Measurements from ENCODE around the gene SPEF2. TPM values are rescaled to one million over a fixed set of nuclear protein-coding genes. Genes with fewer than 3 reads are reported as not detected.
A peak's percentile ranks its signal among the peaks of the same experiment; 100 is the strongest.

SPEF2 gene
- total RNA-seq, 2 experiments from 2014 or later = 10.6 to 13.0 TPM

- H3K36me3 Mint-ChIP-seq = no peaks in the 10 kb centered on the region
- no peaks in the 10 kb centered on the region for H3K27me3 Mint-ChIP-seq
- H3K9me3 Mint-ChIP-seq = no peaks in the 10 kb centered on the region
- POLR2A ChIA-PET = no interaction called here
- H3K4me3 Mint-ChIP-seq = no peak overlapping the region
- H3K4me1 Mint-ChIP-seq (ENCODE audit: low read depth) = peaks cover 16% of the 10 kb centered on the region
- intact Hi-C loops (cut with micrococcal nuclease) = no loop called here
- H3K27ac Mint-ChIP-seq = no peak overlapping the region
- CTCF ChIA-PET = interaction anchor here (1.2 to 1.4 kb wide), 2 partner anchors 114 to 160 kb away, joined by 3 to 5 read pairs; no protein-coding TSS in a partner anchor
- DNase-seq = no peak
Observed at GRCh38 chr5:35765921-35766320, 148.3 kb downstream of the SPEF2 start.

GRCh38 chr5:35771300-35771699, 153.6 kb downstream of the SPEF2 start:
- no peaks in the 10 kb centered on the region for H3K27me3 Mint-ChIP-seq
- DNase-seq = no peak

GRCh38 chr5:35771839-35772238, 154.2 kb downstream of the SPEF2 start:
- H3K27ac Mint-ChIP-seq = no peak overlapping the region

More at GRCh38 chr5:35771300-35771699, 153.6 kb downstream of the SPEF2 start:
- H3K4me1 Mint-ChIP-seq (ENCODE audit: low read depth) = peaks cover 35% of the 10 kb centered on the region
- H3K4me3 Mint-ChIP-seq = no peak overlapping the region
- intact Hi-C loops (cut with micrococcal nuclease) = no loop called here
- POLR2A ChIA-PET = no interaction called here
- CTCF ChIA-PET = no interaction called here
- no peaks in the 10 kb centered on the region for H3K9me3 Mint-ChIP-seq
- peaks cover 4% of the 10 kb centered on the region for H3K36me3 Mint-ChIP-seq
- H3K27ac Mint-ChIP-seq = no peak overlapping the region

GRCh38 chr5:35773967-35774366, 156.3 kb downstream of the SPEF2 start:
- H3K4me1 Mint-ChIP-seq (ENCODE audit: low read depth) = peaks cover 57% of the 10 kb centered on the region
- no peaks in the 10 kb centered on the region for H3K9me3 Mint-ChIP-seq
- POLR2A ChIA-PET = no interaction called here
- no peaks in the 10 kb centered on the region for H3K27me3 Mint-ChIP-seq
- CTCF ChIA-PET = no interaction called here
- H3K4me3 Mint-ChIP-seq = peak overlapping the region; percentile 30
- H3K36me3 Mint-ChIP-seq = peaks cover 4% of the 10 kb centered on the region
- H3K27ac Mint-ChIP-seq = peak overlapping the region; percentile 82
- intact Hi-C loops (cut with micrococcal nuclease) = loop anchor here (1.0 kb wide), 5 partner anchors 20 to 106 kb away; no protein-coding TSS in a partner anchor
- peak; percentile 64 for DNase-seq

More at GRCh38 chr5:35771839-35772238, 154.2 kb downstream of the SPEF2 start:
- ChIA-PET CTCF (interaction anchor here (1.1 kb wide), 1 partner anchor 121 kb away, joined by 4 read pairs; no protein-coding TSS in a partner anchor), POLR2A (no interaction called here)
- DNase-seq = no peak
- Mint-ChIP-seq H3K4me3 (no peak overlapping the region), H3K4me1 (ENCODE audit: low read depth) (peaks cover 39% of the 10 kb centered on the region), H3K9me3 (no peaks in the 10 kb centered on the region), H3K36me3 (peaks cover 4% of the 10 kb centered on the region), H3K27me3 (no peaks in the 10 kb centered on the region)
- intact Hi-C loops (cut with micrococcal nuclease) = no loop called here

GRCh38 chr5:35776757-35777156, 159.1 kb downstream of the SPEF2 start:
- ChIA-PET CTCF (interaction anchor here (0.6 to 8.4 kb wide), 25 partner anchors 10 to 647 kb away, joined by 3 to 132 read pairs (median 5); partner anchors contain the start of genes IL7R and SPEF2), POLR2A (interaction anchor here (1.0 to 1.3 kb wide), 2 partner anchors 18 to 77 kb away, joined by 3 to 4 read pairs; no protein-coding TSS in a partner anchor)
- intact Hi-C loops (cut with micrococcal nuclease) = loop anchor here (1.0 to 2.0 kb wide), 7 partner anchors 35 to 160 kb away; partner anchors contain the start of gene SPEF2
- Mint-ChIP-seq H3K4me3 (no peak overlapping the region), H3K9me3 (no peaks in the 10 kb centered on the region), H3K27me3 (no peaks in the 10 kb centered on the region), H3K36me3 (peaks cover 2% of the 10 kb centered on the region), H3K4me1 (ENCODE audit: low read depth) (peaks cover 77% of the 10 kb centered on the region), H3K27ac (peak overlapping the region; percentile 89)
- DNase-seq = no peak

- H3K27me3 Mint-ChIP-seq = no peaks in the 10 kb centered on the region
Observed at GRCh38 chr5:35777358-35778087, 159.9 kb downstream of the SPEF2 start.

GRCh38 chr5:35778259-35778769, 160.7 kb downstream of the SPEF2 start:
- H3K4me3 Mint-ChIP-seq = no peak overlapping the region
- intact Hi-C loops (cut with micrococcal nuclease) = no loop called here
- H3K36me3 Mint-ChIP-seq = peaks cover 2% of the 10 kb centered on the region
- POLR2A ChIA-PET = interaction anchor here (0.8 to 1.5 kb wide), 3 partner anchors 16 to 79 kb away, joined by 3 to 5 read pairs (median 4); no protein-coding TSS in a partner anchor
- CTCF ChIA-PET = interaction anchor here (0.5 to 8.4 kb wide), 17 partner anchors 9 to 148 kb away, joined by 3 to 132 read pairs (median 14); partner anchors contain the start of gene IL7R
- H3K9me3 Mint-ChIP-seq = no peaks in the 10 kb centered on the region
- peak overlapping the region; percentile 89 for H3K27ac Mint-ChIP-seq
- H3K27me3 Mint-ChIP-seq = no peaks in the 10 kb centered on the region
- H3K4me1 Mint-ChIP-seq (ENCODE audit: low read depth) = peaks cover 84% of the 10 kb centered on the region
- DNase-seq = no peak

More at GRCh38 chr5:35777358-35778087, 159.9 kb downstream of the SPEF2 start:
- Mint-ChIP-seq H3K4me3 (peak overlapping the region; percentile 59), H3K36me3 (peaks cover 2% of the 10 kb centered on the region), H3K9me3 (no peaks in the 10 kb centered on the region), H3K27ac (peak overlapping the region; percentile 89), H3K4me1 (ENCODE audit: low read depth) (peaks cover 79% of the 10 kb centered on the region)
- intact Hi-C loops (cut with micrococcal nuclease) = loop anchor here (1.0 to 2.0 kb wide), 7 partner anchors 34 to 161 kb away; partner anchors contain the start of gene SPEF2
- POLR2A ChIA-PET = interaction anchor here (0.8 to 1.5 kb wide), 6 partner anchors 17 to 80 kb away, joined by 3 to 5 read pairs (median 4); no protein-coding TSS in a partner anchor
- CTCF ChIA-PET = interaction anchor here (0.5 to 8.4 kb wide), 31 partner anchors 9 to 298 kb away, joined by 3 to 132 read pairs (median 4); partner anchors contain the start of genes IL7R and SPEF2
- peak; percentile 73 for DNase-seq

- CTCF ChIA-PET = interaction anchor here (0.7 to 8.4 kb wide), 12 partner anchors 10 to 162 kb away, joined by 3 to 132 read pairs (median 18); no protein-coding TSS in a partner anchor
- H3K4me3 Mint-ChIP-seq = peak overlapping the region; percentile 60
Observed at GRCh38 chr5:35780236-35780635, 162.6 kb downstream of the SPEF2 start.

GRCh38 chr5:35781181-35781790, 163.6 kb downstream of the SPEF2 start:
- peak overlapping the region; percentile 89 for H3K27ac Mint-ChIP-seq
- POLR2A ChIA-PET = interaction anchor here (1.1 to 2.4 kb wide), 6 partner anchors 10 to 144 kb away, joined by 3 to 10 read pairs (median 6); no protein-coding TSS in a partner anchor
- peak overlapping the region; percentile 59 for H3K4me3 Mint-ChIP-seq
- CTCF ChIA-PET = interaction anchor here (0.8 to 8.4 kb wide), 6 partner anchors 9 to 145 kb away, joined by 3 to 132 read pairs (median 37); no protein-coding TSS in a partner anchor
- peaks cover 81% of the 10 kb centered on the region for H3K4me1 Mint-ChIP-seq (ENCODE audit: low read depth)
- no peak for DNase-seq
- H3K9me3 Mint-ChIP-seq = no peaks in the 10 kb centered on the region
- H3K27me3 Mint-ChIP-seq = no peaks in the 10 kb centered on the region
- no peaks in the 10 kb centered on the region for H3K36me3 Mint-ChIP-seq
- intact Hi-C loops (cut with micrococcal nuclease) = loop anchor here (2.0 kb wide), 1 partner anchor 14 kb away; no protein-coding TSS in a partner anchor

More at GRCh38 chr5:35780236-35780635, 162.6 kb downstream of the SPEF2 start:
- Mint-ChIP-seq H3K27ac (peak overlapping the region; percentile 89), H3K27me3 (no peaks in the 10 kb centered on the region), H3K9me3 (no peaks in the 10 kb centered on the region), H3K36me3 (no peaks in the 10 kb centered on the region), H3K4me1 (ENCODE audit: low read depth) (peaks cover 82% of the 10 kb centered on the region)
- POLR2A ChIA-PET = interaction anchor here (0.6 to 2.4 kb wide), 9 partner anchors 11 to 145 kb away, joined by 3 to 10 read pairs (median 4); no protein-coding TSS in a partner anchor
- DNase-seq = peak; percentile 71
- intact Hi-C loops (cut with micrococcal nuclease) = loop anchor here (2.0 kb wide), 1 partner anchor 15 kb away; no protein-coding TSS in a partner anchor

GRCh38 chr5:35783551-35783950, 165.9 kb downstream of the SPEF2 start:
- no peaks in the 10 kb centered on the region for H3K9me3 Mint-ChIP-seq
- peak overlapping the region; percentile 29 for H3K27ac Mint-ChIP-seq
- intact Hi-C loops (cut with micrococcal nuclease) = no loop called here
- H3K27me3 Mint-ChIP-seq = no peaks in the 10 kb centered on the region
- no peak overlapping the region for H3K4me3 Mint-ChIP-seq
- ChIA-PET CTCF (interaction anchor here (0.7 to 3.1 kb wide), 6 partner anchors 12 to 143 kb away, joined by 3 to 14 read pairs (median 6); partner anchors contain the start of gene IL7R), POLR2A (interaction anchor here (0.7 to 1.8 kb wide), 5 partner anchors 10 to 121 kb away, joined by 3 to 16 read pairs (median 3); no protein-coding TSS in a partner anchor)
- peaks cover 82% of the 10 kb centered on the region for H3K4me1 Mint-ChIP-seq (ENCODE audit: low read depth)
- H3K36me3 Mint-ChIP-seq = peaks cover 2% of the 10 kb centered on the region
- DNase-seq = no peak

- peaks cover 85% of the 10 kb centered on the region for H3K4me1 Mint-ChIP-seq (ENCODE audit: low read depth)
- peak; percentile 71 for DNase-seq
- peak overlapping the region; percentile 89 for H3K27ac Mint-ChIP-seq
- H3K36me3 Mint-ChIP-seq = peaks cover 9% of the 10 kb centered on the region
- intact Hi-C loops (cut with micrococcal nuclease) = loop anchor here (1.0 to 2.0 kb wide), 6 partner anchors 9 to 119 kb away; partner anchors contain the start of gene IL7R
- H3K27me3 Mint-ChIP-seq = no peaks in the 10 kb centered on the region
- no peaks in the 10 kb centered on the region for H3K9me3 Mint-ChIP-seq
- CTCF ChIA-PET = interaction anchor here (0.7 to 4.1 kb wide), 7 partner anchors 8 to 167 kb away, joined by 3 to 23 read pairs (median 5); partner anchors contain the start of gene IL7R
- POLR2A ChIA-PET = interaction anchor here (0.9 to 1.7 kb wide), 8 partner anchors 9 to 72 kb away, joined by 3 to 12 read pairs (median 5); partner anchors contain the start of gene IL7R
- peak overlapping the region; percentile 17 for H3K4me3 Mint-ChIP-seq
Observed at GRCh38 chr5:35785601-35786085, 168.0 kb downstream of the SPEF2 start.

All from activated CD4-positive, alpha-beta memory T cell treated with anti-CD3 and anti-CD28 coated beads for 36 hours (primary cell).